Stimulated activated CD8-positive, alpha-beta memory T cell treated with anti-CD3 and anti-CD28 coated beads, Interleukin-7, amount 100 ng/mL, for 24 hours (primary cell): ENCODE measurements around the gene FARP1.

Experiments
- DNase-seq: peaks from one replicate; pipeline ENCODE4 v3.0.0-alpha.2; 2020; ENCODE audit warnings: low read depth

Gene FARP1

DNA sequence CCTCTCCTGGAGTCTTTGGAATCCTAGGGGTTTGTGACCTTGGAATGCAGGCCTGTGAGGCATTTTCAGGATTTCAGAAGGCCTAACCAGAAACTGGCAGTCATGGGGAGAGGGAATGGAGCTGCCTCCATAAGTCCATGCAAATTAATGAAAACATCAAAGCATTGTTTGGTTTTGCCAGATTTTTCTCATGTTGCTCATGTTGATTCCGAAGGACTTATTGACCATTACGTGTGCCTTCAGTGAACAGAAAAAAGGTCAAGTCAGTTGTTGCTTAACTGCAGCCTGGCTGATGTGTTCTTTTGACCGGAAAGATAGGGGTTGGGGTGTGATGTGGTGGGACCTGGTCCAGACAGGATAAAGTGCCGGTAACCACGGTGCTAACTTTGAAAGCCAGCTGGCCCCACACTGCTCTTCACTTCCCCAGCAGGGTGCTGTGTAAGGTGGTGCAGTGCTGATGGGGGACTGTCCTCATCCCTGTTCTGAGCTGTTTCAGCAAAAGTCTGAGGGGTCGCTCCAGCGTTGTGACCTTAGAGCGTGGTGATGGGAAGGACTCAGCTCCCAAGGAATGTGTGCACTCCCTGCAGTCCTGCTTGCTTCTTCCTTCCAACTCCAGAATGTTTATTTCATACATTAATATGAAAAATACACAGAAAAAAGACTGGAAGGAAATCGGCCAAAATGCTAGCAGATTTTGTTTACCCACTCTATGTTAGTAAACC, 30.7 kb downstream of the FARP1 start:
- DNase-seq, result no peak

DNA sequence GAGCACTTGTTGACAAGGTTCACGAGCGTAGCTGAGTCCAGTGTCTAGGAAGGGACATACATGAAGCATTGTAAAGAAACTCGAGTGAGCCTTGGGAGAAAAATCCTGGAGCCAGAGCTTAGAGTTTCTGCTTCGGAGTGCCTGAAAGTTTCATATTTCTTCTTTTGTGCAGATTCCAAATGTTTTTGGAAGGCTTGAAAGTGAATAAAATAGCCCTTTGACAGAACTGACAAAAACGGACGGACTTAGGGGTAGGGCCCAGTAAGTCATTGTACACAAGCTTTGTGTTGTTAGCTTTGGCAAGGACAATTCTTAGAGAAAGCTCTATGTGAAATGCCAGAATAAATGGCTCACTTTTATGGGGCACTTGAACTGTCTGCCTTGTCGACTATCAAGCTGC, 31.4 kb downstream of the FARP1 start:
- no peak for DNase-seq

DNA sequence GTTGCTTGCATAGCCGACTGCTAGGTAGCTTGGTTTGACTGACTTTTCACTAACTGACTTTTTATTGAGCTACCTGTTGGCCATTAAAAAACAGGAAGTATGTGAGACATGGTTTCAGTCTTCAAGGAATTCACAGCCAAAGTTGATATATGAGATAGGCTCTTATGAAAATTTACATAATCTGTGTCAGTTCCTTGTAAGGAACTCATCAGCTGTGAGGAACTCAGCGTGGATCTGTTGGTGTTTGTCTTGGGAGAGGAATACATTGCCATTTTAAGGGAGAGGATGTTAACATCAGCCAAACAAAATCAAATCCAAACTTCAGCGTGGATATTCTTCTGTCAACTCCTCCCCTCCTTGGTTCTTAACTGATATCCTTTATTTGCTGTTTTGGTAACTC, 32.1 kb downstream of the FARP1 start:
- no peak for DNase-seq

DNA sequence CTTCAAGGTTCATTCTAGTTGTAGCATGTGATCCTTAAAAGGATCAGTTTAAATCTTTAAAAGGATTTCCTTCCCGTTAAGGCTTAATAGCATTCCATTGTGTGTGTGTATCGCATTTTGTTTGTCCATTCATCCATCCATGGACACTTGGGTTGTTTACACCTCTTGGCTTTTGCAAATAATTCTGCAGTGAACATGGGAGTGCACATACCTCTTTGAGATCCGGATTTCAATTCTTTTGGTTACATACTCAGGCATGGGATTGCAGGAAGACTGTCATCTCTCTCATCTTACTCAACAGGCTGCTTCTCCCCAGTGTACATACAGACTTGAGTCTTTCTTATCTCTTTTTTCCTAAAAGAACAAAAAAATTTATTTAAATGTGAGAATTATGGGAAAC, 32.9 kb downstream of the FARP1 start:
- no peak for DNase-seq

DNA sequence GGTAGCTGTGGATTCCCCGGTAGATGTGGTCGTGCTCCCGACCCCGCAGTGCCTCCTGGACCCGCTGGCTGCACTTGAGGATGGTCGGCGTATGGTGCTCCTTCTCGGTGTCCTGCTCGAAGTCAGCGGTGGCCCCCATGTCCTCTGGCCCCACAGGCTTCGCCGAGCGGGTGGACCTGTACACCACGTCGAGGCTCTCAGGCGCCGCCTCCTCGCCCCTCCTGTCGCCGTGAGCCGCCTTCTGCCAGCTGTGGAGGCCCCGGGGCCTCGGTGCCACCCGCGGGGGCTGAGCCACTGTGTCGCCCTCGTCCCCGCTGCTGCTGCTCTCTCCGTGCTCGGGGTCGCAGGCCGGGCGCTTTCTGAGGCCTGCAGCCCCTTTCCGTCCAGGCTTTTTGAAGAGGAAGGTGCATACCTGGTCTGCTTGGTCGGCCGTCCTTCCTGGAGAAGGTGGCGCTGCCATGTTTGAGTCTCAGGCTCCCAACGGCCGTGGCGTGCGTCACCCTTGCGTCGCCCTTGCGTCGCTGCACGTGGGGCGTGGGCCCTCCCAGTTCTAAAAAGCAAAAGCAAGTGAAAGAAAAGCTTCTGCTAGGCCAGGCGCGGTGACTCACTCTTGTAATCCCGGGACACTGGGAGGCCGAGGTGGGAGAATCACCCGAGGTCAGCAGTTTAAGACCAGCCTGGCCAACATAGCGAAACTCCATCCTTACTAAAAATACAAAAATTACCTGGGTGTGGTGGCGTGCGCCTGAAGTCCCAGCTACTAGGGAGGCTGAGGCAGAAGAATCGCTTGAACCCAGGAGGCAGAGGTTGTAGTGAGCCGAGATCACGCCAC, 34.1 kb downstream of the FARP1 start, which contains the start of gene RNF113B:
Gene RNF113B, minus strand, starts transcription at position 493 of the 832 bp plus-strand sequence. Its CDS starts 33 bp downstream, at position 460.
- DNase-seq, result no peak

DNA sequence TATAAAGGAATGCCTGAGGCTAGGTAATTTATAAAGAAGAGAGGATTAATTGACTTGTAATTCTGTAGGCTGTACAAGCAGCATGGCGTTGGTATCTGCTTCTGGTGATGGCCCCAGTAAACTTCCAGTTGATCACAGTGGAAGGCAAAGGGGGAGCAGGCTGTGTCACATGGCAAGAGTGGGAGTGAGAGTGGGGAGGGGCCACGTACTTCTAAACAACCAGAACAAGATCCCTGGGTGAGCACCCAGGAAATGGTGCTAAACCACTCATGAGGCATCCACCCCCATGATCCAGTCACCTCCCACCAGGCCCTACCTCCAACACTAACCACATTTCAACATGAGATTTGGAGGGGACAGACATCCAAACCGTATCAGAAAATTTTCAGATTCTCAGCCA, 37.2 kb downstream of the FARP1 start:
- DNase-seq, result no peak

DNA sequence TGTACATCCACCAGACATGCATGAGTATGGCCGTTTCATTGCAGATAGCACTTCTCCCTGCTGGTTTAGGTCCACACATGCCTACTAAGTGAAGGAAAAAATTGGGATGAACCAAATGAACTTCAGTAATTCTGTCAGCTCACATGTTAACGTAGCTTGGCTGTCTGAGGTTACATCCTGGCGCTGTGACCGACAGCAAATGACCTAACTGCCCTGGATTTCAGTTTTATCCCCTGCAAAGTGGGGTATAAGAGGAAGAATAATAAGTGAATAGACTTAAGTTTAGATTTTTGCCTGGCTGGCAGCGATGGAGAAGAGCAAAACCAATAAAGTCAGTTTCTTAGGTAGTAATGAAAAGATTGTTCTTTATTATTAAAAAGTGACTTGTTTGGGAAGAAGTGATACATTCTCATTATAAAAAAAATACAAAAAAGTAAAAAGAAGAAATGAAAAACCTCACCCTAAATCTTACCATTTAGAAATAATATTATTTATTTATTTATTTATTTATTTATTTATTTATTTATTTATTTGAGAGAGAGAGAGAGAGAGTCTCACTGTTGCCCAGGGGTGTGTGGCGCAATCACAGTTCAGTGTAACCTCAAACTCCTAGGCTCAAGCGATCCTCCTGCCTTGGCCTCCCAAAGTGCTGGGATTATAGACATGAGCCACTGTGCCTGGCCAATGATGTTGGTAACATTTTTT, 38.4 kb downstream of the FARP1 start:
- DNase-seq, result no peak

DNA sequence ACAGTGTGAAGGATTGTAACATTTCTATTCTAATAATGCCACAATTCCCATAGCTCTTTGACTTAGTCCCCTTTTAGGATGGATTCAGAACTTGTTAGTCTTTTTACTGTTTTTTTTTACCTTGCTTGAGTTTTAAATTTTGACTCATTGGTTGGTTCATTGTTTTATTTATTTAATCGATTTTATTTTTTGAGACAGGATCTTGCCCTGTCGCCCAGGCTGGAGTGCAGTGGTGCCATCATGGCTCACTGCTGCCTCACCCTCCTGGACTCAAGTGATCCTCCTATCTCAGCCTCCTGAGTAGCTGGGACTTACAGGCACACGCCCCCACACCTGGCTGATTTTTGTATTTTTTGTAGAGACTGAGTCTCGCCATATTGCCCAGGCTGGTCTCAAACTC, 39.3 kb downstream of the FARP1 start:
- DNase-seq, result no peak

DNA sequence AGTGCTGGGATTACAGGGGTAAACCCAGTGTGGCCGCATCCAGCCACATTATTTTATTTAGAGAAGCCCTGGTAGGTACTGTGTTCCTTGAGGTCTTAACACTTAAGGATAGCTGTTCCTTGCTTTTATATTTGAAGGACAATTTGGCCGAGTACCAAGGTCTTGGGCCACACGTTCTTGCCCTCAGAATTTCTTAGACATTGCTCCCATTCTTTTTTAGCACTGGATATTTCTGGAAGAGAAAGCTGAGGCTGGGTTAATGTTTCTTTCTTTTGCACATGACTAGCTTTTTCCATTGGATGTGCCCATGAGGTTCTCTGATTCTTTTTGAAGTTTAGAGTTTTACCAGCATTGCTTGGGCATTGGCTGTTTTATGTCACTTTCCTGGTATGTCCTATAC, 39.7 kb downstream of the FARP1 start:
- DNase-seq, result no peak

DNA sequence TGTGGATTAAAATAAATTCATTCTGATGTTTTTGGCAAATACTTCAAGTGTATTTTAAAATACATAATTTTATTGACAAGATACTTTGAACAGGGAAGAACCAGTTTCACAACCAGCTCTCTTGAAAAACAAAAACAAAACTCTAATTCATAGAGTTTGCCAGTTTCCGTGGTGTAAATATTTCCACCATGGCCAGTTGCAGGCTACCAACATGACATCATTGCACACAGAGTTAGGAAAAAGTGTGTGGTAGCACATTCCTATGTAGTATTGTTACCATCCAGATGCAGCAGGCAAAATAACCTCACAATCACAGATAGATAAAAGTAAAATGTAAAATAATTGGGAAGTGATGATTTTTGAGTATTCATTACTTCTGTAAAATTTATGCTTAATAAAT, 41.9 kb downstream of the FARP1 start:
- DNase-seq, result no peak

DNA sequence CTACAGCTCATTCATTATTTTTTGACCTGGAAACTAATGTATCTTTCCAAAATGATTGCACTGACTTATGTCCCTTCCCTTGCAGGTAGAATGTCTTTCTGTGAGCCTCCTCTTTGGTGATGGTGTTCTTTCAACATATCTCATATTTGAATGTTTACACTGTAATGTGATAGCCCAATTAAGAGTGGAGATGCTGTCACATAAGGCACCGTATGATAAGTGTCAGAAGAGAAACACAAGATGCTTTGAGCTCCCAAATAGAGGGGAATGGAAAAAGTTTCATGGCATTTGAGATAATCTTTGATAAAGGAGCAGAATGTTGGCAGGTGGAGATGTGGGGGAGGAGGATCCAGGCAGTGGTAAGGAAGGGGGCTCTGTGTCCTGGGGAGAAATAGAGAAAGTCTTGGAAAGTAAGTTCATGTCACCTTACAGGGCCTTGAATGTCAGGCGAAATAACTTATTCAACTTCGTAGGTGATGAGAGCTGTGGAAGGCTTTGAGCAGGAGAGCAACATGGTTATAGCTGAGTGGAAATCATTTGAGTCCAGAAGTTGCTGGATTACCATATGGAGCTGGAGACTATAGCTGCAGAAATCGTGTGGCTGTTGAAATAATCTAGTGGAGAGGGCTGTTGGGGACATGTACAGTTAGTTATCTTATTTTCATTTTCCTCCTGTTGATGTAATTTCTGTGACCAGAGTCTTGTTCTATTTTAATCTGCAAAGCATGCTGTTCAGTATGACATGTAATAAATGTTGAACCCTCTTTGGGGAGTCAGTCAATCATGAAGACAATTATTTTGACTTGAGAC, 44.5 kb downstream of the FARP1 start:
- DNase-seq, result no peak

DNA sequence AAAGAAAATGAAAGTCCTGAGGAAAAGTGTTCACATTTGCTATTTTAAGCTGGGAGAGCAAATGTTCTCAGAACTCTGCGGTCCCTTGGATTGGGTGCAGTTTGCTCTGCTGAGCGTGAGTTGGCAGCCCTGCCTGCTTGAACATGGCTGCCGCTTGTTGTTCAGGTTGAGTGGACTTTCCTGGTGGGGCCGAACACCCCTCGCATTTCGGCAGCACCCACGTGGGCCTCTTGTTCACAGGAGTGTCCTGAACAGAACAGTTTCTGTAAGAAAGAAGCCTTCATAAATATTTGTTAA, 45.0 kb downstream of the FARP1 start:
- no peak for DNase-seq

DNA sequence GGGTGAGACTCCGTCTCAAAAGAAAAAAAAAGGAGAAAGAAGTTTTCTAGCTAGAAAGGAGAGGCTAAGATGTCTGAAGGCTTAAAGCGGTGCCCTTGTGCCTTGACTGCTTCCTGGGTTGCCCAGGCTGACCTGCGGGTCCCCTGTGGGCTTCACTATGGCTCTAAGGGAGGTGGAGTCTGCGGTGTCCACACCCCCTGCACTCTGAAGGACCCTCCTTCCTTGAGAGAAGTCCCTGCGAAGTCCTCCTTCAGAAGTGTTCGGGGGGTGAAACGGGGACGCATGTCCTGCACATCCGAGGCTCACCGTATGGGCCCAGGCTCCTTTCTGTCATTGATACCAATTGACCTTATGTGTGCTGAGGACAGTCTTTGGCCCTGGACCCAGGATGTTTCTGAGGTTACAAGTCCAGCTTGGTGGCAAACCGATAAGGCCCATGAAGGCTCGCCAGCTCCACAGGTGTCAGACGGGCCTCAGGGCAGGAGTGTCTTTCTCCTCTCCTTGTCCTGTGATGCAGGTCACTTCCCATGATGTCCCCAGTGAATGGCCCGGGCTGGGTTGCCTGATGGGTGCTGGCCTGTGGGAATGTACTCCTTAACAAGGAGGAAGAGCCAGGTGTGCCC, 45.8 kb downstream of the FARP1 start:
- no peak for DNase-seq

DNA sequence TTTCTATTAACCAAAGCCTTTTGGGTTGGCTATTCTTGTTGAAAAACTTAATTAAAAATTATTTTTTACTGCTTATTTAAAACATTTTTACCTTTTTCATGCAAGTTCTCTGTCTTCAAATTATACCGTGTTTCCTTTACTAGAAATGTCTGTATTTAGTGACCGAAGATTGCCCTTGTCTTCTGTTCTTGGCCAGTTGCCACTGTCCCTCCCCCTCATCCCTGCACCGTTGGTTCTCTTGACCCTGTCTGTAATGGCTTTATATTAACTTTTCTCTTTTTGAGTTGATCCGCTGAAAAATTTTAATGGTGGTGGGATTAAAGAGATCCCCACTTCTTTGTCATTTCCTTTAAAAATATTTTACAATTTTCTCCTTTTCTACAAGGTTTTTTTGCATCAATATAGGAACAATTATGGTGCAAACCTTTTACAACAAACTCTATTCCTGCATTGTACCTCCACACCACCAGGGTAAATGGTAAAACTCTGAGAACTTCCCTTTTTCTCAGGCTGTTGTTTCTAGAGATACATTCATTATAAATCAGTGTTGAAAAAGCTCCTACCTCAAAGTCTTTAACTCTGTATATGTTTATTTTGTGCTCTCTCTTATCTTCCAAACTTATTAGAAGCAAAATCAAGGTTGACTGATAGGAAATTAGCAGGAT, 47.1 kb downstream of the FARP1 start:
- DNase-seq, result no peak

DNA sequence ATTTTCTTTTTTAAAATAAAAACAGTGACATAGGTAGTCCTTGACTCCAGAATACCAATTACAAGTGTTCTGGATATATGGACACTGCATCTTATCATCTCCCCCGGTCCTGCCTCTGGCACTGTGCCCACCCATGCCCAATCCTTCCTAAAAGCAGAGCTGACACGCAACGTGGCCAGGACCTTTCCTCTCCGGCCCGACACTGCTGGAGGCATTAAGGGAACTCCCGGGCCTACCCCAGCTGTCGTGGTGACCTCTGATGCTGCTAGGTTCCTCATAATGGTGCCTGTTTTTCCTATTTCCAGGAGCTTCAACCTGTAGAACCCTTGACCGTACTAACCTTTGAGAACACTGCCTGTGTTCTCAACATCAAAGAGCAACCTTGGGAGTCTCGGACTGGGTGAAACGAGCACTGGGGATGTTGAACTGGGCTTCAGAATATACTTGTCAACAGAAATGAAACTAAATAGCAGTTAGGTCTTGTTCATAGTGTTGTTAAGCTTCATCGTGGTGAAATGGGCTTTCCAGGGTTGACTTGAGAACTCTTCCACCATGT, 48.1 kb downstream of the FARP1 start:
- DNase-seq, result no peak

DNA sequence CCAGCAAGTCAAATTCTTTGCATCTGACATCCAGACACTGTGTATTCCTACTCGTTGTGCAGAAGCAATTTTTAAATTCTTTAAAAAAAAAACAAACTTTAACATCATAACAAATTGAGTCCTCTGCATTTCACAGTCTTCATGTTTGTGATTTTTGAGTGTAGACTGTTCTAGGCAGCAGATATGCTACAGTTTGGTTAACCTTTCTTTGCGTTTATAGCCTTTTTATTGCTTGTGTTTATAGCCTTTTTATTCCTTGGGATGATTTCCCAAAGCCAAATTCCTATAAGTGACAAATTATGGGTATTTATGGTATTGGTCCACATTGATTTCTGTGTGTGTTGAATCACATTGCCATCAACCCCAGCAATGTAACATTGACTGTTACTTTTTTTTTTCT, 49.1 kb downstream of the FARP1 start:
- DNase-seq, result no peak

DNA sequence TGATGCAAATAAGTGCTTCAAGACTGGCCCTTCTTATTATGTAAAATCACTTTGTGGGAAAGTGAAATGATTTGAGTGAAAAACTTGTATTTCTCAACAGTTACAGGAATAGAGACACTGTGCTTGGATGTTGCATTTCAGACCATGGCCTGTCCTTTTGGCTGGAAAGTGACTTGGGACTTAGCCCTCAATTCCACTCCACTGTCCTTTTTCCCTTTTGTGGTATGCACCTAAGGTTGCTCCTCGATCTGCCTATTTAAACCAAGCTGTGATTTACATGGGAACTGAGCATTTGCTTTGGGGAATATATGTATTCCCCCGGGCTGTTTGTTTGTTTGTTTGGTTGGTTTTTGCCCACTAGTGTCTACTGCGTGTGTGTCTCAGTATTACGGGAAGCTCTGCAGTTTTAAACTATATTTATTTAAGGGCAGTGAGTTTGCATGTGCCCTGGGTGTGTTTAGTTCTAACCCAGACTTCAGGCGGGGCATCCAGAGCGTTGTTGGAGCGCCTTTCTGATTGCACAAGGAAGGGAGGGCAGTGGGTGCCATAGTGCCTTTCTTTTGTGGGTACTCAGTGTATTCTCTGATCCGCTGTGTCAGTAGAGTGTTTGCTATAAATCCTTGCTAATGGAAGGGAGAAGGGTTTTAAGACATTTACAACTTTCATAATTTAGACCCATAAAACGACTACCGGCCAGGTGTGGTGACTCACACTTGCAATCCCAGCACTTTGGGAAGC, 52.3 kb downstream of the FARP1 start:
- DNase-seq, result no peak

DNA sequence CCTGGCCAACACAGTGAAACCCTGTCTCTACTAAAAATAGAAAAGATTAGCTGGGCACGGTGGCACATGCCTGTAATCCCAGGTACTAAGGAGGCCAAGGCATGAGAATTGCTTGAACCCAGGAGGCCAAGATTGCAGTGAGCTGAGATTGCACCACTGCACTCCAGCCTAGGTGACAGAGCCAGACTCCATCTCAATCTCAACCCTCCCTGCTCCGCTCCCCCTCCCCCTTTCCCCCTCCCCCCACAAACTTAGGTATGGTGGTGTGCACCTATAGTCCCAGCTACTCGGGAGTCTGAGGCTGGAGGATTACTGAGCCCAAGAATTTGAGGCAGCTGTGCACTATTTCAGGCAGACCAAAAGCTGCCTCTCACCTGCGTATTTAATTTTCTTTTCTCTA, 55.8 kb downstream of the FARP1 start:
- no peak for DNase-seq

DNA sequence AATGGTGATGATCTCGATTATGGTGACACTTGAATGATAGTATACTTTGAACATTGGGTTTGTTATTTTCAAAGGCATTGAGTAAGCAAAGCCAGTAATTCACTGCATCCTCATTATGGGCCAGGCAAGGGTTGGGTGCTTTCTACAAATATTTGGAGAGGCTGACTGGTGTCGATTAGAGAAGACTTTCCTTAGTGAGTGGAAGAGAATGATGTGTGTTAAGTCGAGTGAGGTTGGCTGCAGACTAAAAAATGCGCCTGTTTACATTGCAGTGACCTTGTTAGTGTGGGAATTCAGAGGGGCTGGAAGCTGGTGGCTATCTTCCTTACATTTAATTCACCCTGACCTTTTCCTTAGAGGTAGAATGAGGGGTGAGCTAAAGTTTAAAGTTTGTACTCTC, 56.6 kb downstream of the FARP1 start:
- no peak for DNase-seq

DNA sequence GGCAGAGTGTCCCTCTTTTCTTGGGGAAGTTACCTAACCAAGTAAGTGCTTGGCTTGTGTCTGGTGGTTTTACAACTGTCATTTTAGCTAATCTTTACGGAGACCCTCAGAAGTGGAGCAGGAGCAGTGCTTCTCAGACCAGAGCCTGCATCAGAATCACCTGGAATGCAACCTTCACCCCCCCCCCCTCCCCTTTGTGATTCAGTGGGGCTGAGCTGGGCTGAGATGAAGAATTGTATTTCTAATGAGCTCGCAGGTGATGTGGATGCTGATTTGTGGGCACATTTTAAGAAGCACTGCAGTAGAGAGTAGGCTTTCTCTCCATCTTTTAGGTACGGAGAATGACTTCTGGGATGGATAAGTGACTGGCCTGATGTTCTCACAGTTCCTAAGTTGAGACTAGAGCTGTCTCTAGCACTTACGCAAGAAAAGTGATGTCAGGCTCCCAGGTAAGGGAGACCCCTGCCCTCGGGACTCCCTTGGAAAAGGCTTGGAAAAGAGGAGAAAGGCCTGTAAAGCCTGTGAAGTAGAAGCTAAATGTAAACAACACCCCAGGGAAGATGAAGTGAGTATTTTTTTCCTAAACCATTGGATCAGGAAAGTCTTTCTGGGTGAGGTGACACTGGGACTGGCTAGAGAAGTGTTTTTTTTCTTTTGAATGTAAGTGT, 57.5 kb downstream of the FARP1 start:
- no peak for DNase-seq
